DMS153 treated with DMSO at 0.1 percent for 48 hours (cell line): ENCODE measurements around the gene AGBL4.
A peak's percentile ranks its signal among the peaks of the same experiment; 100 is the strongest.

Source experiments
- DNase-seq: peaks from one replicate; lab custom pipeline; 2025; ENCODE audit not compliant: unreplicated experiment; lab: John Stamatoyannopoulos, UW

The AGBL4 gene

DNA sequence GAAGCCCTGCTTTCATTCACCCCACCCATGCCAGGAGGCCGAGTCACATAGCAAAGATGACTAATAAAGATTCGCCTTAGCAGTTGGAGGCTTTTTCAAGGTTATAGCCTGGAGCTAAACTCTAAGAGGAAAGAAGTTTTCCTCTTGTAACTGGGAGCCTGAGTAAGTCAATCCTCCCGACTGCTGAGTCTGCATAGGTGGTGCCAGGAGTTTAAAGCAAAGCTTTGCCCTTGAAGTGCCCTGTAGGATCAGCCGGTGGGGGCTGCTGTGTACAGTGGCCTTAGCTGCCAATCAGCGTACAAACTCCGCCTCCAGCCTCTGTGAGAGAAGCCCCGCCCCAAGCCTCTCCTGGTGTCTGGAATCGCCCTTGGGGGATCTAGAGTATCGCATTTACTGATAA is 1404.2 kb downstream of the AGBL4 start:
- DNase-seq, result no peak

DNA sequence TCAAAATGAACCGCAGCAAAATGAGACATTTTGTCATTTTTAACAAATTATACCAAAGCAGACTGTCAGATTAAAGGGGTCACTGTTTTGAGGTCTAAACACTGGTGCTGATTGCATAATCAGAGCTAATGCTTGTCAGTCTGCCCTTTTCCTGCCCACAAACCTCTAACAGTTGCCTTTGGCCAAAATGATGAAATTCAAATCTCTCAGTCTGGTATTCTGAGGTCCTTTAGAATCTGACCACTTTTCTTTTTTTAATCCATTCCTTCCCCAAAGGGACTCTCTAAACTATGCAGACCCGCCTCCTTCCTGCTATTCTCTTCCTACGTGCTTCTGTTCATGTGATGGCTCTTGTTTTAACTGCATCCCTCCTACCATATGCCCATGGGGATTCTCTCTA is 1406.5 kb downstream of the AGBL4 start:
- DNase-seq, result no peak

DNA sequence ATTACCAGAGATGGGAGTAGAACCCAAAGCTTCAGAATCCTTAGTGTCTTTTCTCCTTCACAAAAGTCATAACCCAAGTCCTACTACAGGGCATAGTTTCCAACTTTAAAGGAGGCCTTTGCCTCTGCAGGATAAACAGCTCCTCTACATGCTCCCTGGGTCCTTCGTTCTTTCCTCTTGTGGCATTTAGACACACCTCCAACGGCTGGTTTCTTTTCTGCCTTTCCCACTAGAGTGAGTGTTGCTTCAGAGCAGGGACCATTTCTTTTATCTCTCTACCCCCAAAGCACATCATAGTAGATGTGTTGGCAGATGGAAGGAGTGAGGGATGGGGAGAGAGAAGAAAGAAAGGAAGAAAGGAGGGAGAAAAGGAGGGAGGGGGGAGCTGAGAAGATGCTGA is 1407.0 kb downstream of the AGBL4 start:
- no peak for DNase-seq

- no peak for DNase-seq
Observed at GRCh38 chr1:48611841-48612240, 1411.9 kb downstream of the AGBL4 start.

GRCh38 chr1:48610628-48611542 is 1412.9 kb downstream of the AGBL4 start:
- DNase-seq, result peak; percentile 66

DNA sequence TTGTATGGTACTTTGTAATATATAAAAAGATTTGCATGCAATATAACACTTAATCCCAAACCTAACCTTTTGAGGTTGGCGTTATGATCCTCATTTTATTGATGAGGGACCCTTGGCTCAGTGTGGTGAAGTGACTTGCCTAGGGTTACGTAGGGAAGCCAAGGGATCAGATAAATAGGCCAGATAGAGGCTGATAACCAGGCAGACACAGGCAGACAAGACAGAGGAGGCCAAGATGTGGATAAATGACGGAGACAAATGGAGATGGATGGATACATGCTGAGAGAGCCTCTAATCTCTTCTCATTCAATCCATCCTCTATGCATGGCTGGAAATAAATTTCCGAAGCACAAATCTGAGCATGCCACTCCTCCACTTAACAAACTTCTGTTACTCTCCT is 1414.9 kb downstream of the AGBL4 start:
- no peak for DNase-seq

DNA sequence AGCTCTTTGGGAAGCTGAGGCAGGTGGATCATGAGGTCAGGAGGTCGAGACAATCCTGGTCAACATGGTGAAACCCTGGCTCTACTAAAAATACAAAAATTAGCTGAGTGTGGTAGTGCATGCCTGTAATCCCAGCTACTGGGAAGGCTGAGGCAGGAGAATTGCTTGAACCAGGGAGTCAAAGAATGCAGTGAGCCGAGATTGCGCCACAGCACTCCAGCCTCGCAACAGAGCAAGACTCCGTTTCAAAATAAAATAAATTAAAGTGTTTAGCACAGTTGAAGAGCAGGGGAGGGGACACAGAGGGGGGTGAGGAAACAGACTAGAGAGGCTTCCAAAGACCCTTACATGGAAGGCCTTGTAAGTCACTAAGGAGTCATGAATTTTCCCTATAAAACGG is 1420.5 kb downstream of the AGBL4 start:
- no peak for DNase-seq

DNA sequence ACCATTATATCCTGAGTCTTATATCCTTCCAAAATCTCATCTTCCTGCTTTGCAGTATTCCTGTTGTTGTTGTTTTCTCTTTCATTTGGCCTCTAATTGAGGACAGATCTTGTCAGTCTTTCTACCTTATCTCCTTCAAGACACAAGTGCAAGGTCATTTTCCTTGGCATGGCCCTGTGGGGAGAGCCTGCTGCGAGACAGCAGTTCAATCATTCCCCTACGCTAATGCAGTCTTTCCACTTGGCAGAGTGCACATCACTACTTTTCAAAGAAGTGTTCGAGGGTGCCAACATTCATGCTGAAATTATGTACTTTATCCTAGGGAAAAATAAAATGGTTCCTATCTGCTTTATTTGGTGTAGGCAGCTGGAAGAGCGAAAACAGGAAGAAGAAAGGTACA is 1421.4 kb downstream of the AGBL4 start:
- no peak for DNase-seq

DNA sequence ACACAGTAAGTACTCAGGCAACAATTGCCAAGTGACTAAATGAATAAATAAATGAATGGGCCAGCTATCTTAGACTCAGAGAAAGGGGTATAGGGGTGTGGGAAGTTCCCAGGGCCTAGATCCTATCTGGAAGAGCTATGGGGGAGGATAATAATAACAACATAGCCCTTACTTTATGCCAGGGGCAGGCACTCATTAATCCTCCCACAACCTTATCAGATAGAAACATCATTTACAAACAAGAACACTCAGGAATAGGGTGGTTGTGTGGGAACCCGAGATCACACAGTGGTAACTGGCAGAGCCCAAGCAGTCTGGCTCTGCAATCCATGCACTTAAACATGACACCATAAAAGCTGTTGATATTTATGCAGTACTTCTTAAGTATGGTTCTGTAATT is 1423.6 kb downstream of the AGBL4 start:
- no peak for DNase-seq

DNA sequence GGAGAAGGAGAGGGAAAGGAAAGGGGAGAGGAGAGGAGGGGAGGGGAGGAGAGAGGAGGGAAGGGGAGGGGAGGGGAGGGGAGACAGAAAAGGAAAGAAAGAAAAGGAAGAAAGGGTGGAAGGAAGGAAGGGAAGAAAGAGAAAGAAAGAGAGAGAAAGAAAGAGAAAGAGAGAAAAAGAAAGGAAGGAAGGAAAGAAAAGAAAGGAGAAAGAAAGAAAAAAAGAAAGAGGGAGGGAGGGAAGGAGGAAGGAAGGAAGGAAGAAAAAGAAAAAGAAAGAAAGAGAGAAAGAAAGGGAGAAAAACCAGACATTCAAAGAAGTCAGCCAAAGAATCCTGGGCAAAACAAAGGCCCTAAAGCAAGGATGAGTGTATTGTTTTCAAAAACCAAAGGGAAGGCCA is 1426.1 kb downstream of the AGBL4 start:
- DNase-seq, result no peak

GRCh38 chr1:48596046-48596445 is 1427.7 kb downstream of the AGBL4 start:
- no peak for DNase-seq

DNA sequence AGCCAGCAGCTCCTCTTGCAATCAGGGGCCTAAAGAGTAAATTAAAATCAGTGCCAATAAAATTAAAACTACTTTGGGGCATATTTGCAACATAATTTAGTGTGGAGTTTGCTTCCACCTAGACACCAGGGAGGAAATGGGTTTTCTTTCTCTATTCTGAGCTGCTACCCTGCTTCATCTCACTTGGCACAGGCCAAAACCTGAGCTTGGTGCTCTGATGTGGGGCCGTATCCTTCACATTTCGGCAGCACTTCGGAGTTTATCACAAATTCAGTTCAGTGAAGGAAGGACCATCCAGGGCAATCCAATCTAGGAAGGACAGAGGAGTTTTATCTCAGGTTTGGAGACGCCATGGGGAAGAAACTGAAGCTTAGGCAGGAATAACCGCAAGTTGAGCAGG is 1428.1 kb downstream of the AGBL4 start:
- DNase-seq, result no peak

DNA sequence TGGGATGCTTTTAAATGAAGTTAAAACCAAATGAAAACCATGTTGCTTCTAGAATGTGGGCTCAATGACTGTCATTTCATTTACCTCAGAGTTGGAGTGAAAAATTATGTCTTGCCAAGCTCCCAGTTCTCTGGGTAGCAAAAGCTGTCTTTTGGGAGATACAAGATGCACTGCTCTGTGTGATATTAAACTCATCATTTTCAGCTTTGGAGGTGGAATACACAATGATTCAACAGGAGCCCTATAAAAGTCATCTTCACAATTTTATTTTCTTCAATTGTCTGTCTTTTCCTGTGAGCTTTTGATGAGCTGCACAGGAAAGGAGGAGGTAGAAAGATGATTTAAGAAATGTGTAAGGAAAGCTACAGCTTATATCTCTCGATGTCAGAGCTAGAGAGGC is 1431.4 kb downstream of the AGBL4 start:
- DNase-seq, result no peak

DNA sequence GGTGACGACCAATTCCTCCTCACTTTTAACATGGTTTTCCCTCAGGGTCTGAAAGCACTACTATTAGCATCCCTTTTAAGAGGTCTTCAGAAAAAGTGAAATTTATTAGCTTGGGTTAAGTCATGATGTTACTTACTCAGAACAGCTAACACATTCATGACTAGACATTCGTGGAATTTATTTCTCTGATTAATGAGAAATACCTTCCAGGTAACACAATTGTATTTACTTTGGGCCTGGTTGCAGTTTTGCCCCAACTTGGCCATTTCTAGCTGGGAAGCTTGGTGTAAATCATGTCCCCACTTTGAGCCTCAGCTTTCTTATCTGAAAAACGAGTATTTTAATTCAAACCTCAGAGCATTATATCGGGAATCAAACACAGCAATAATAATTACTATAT is 1432.6 kb downstream of the AGBL4 start:
- no peak for DNase-seq

GRCh38 chr1:48588061-48588460 is 1435.7 kb downstream of the AGBL4 start:
- no peak for DNase-seq

DNA sequence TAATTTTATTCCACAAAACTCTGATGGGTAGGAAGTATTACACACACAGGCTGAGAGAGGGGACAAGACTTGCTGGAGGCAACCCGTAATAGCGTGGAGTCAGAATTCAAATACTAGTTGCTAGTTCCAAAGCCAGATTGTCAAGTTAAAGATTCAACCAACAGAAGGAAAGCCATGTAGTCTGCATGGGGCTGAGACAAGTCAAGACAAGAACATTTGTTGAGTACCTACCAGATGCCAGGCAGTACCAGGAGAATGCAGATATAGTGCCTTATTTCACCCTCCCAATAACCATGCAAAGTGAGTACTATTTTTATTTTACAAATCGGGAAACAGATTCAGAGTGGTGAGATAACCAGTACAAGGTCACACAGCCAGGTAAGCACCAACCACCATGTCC is 1441.3 kb downstream of the AGBL4 start:
- no peak for DNase-seq

DNA sequence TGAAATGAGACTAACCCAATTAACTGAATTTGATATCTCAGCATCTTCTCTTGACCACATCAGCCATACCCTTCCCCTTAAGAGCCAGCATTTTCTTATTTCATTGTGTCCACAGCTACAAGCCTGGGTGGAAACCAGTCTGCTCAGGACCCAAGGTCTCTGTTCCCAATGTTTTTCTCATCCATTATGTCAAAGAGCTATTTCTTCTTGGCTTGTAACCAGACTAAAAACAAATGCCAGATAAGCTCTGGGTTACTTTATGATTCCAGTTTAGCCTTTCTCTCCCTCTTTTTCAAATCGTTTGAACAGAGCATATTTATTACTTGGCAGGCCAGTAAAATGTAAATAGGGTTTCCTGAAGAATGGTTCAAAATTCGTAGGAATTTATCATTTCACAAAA is 1442.5 kb downstream of the AGBL4 start:
- DNase-seq, result no peak

- no peak for DNase-seq
Observed at GRCh38 chr1:48576565-48576964, 1447.2 kb downstream of the AGBL4 start.

DNA sequence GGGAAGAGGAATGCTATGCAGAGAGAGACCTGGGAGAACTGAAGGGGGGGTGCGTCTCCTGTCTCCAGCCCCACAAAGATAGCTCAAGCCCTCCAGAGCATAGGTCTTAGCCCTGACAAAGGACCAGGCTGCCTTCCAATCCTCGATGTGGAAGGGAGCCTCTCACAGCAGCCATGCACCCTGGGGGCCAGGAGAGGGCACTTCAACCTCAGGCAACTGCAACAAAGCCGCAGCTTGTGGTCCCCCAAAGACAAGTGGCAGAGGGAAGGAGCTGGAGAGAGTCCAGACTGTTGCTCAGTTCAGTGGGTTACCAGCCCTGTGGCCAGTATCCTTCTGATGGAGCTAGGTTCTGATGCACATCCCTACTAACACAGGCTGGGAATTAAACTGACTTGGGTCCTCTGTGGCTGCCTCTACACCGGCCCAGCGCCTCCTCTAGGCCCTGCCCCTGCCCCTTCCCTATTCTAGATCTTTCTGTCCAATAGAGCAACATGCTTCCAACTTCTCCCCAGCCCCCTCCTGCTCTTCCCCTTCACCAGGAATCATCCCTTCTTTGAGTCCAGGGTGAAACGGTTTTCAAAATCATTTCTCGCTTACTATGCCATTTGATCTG is 1451.0 kb downstream of the AGBL4 start:
- peak; percentile 78 for DNase-seq

- DNase-seq, result no peak
Observed at GRCh38 chr1:48572134-48572533, 1451.6 kb downstream of the AGBL4 start.

DNA sequence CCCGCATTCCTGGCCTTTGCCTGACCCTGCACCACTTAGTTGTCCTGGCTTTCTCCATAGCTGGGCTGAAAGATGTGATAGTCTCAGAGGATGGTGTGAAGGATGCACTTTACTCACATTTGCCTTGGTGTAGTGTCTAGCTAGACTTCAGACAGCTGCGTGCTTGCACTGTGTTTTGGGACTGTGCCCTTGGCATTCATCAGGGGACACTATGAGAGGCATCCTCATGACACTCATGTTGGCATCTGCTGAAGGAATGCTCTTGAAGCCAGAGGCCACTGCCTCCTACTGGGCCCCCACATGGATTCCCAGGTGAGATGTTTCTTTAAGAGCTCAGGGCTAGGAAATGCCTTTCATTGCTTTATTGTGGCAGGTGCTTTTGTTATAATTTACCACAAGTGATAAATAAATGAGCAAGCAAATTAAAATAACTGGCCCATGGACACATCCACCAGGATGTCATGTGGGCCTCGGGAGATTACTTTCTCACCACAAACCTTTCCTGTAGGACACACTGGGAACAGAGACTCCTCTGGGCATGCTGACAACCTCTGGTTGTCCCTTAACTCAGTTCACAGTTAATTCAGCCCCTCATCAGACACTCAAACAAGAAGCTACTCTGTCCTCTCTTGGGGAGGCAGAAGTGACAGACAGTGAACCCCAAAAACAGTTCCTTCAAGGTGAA is 1452.3 kb downstream of the AGBL4 start:
- no peak for DNase-seq

DNA sequence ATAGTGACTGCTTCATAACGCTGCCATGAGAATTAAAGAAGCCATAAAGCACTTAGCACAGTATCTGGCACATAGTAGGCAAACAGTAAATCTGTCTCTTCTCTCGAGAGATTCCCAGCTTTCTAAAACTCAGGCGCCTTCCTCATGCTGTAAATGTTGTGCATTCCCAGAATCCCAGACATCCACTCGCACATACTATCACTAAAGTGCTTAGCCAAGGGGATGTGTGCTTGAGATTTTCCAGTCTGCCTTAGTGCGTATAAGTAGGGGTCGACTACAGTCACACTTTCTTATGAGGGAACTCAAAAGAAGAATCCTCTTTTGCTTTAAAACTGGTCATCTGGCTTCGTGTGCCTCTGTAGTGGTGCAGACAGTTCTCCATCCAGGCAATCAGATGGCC is 1453.2 kb downstream of the AGBL4 start:
- no peak for DNase-seq
